Osteoblast (primary cell): ENCODE results near the gene LEMD3. TPM values are rescaled to one million over a fixed set of nuclear protein-coding genes. Genes with fewer than 3 reads are reported as not detected.

Experiments used
- DNase-seq: peaks from one replicate; pipeline ENCODE4 v3.0.0; 2011; ENCODE audit warnings: low spot score, mixed read lengths; ENCODE audit not compliant: insufficient read length; ENCODE audit errors: missing footprints
- H2AFZ ChIP-seq: 2 replicates; pipeline ENCODE4 v1.6.0; 2011; ENCODE audit warnings: mild to moderate bottlenecking, low read length
- H3K27ac ChIP-seq: 2 replicates; pipeline ENCODE4 v1.5.1; 2011; ENCODE audit warnings: mild to moderate bottlenecking, low read depth, low read length, moderate library complexity
- H3K27me3 ChIP-seq: 2 replicates; pipeline ENCODE4 v1.6.0; 2012; ENCODE audit warnings: mild to moderate bottlenecking, control low read depth, inconsistent platforms, low read length, moderate library complexity; ENCODE audit not compliant: insufficient read depth
- H3K36me3 ChIP-seq: 2 replicates; pipeline ENCODE4 v1.5.1; 2011; ENCODE audit warnings: mild to moderate bottlenecking, low read length, control low read depth, moderate library complexity; ENCODE audit not compliant: insufficient read depth
- H3K4me1 ChIP-seq: 2 replicates; pipeline ENCODE4 v1.5.1; 2011; ENCODE audit warnings: mild to moderate bottlenecking, low read length, control low read depth, moderate library complexity; ENCODE audit not compliant: insufficient read depth
- H3K4me2 ChIP-seq: 2 replicates; pipeline ENCODE4 v1.6.0; 2011; ENCODE audit warnings: mild to moderate bottlenecking, low read length; ENCODE audit not compliant: insufficient read depth
- H3K4me3 ChIP-seq: fragments of 200-600 bp; sonication (generic); 3 replicates; pipeline ENCODE4 v1.5.1; 2012; ENCODE audit warnings: mild to moderate bottlenecking, low read length, inconsistent platforms; ENCODE audit not compliant: insufficient read depth
- H3K79me2 ChIP-seq: 2 replicates; pipeline ENCODE4 v1.6.0; 2012; ENCODE audit warnings: mild to moderate bottlenecking, low read length, control low read depth, inconsistent platforms; ENCODE audit not compliant: insufficient read depth
- H3K9me3 ChIP-seq: 2 replicates; pipeline ENCODE4 v1.5.1; 2011; ENCODE audit warnings: low read depth, low read length, control low read depth
- H4K20me1 ChIP-seq: 2 replicates; pipeline ENCODE4 v1.6.0; 2012; ENCODE audit warnings: mild to moderate bottlenecking, low read length, control low read depth; ENCODE audit not compliant: insufficient read depth
- CTCF ChIP-seq: IDR thresholded peaks from 2 replicates; pipeline ENCODE4 v1.5.1; 2011; ENCODE audit warnings: mild to moderate bottlenecking, low read depth, low read length, moderate library complexity; ENCODE audit errors: extremely low read depth
- total RNA-seq: library from RNA; depleted of rRNA; stranded (reverse); fragments of >200 nt; gene quantifications from 2 replicates; pipeline ENCODE4 v1.2.3, GENCODE V29; 2012

The LEMD3 gene
- total RNA-seq, 1 donor = 27.5 TPM

- Histone ChIP-seq H3K36me3 (no peaks in the 10 kb centered on the region), H3K27ac (no peak overlapping the region), H3K9me3 (no peaks in the 10 kb centered on the region), H4K20me1 (no peaks in the 10 kb centered on the region), H3K79me2 (no peaks in the 10 kb centered on the region), H2AFZ (no peak overlapping the region), H3K4me2 (no peak overlapping the region), H3K27me3 (no peaks in the 10 kb centered on the region), H3K4me1 (no peaks in the 10 kb centered on the region), H3K4me3 (no peak overlapping the region)
- no peak for TF ChIP-seq CTCF
- no peak for DNase-seq
Measured at GRCh38 chr12:65252515-65252914, 83.1 kb downstream of the LEMD3 start.

GRCh38 chr12:65257986-65258385 lies 88.6 kb downstream of the LEMD3 start:
- no peaks in the 10 kb centered on the region for H3K79me2 ChIP-seq
- H3K4me1 ChIP-seq = no peaks in the 10 kb centered on the region
- H3K36me3 ChIP-seq = no peaks in the 10 kb centered on the region
- H3K27me3 ChIP-seq = no peaks in the 10 kb centered on the region
- no peak for TF ChIP-seq CTCF
- no peak overlapping the region for H3K27ac ChIP-seq
- H2AFZ ChIP-seq = no peak overlapping the region
- H3K4me2 ChIP-seq = no peak overlapping the region
- no peak overlapping the region for H3K4me3 ChIP-seq
- H3K9me3 ChIP-seq = no peaks in the 10 kb centered on the region
- DNase-seq = no peak
- H4K20me1 ChIP-seq = no peaks in the 10 kb centered on the region

- DNase-seq = no peak
- Histone ChIP-seq H3K4me2 (no peak overlapping the region), H3K27ac (no peak overlapping the region), H3K9me3 (no peaks in the 10 kb centered on the region), H3K4me3 (no peak overlapping the region), H4K20me1 (no peaks in the 10 kb centered on the region), H2AFZ (no peak overlapping the region), H3K79me2 (no peaks in the 10 kb centered on the region), H3K27me3 (no peaks in the 10 kb centered on the region), H3K36me3 (no peaks in the 10 kb centered on the region), H3K4me1 (no peaks in the 10 kb centered on the region)
- no peak for TF ChIP-seq CTCF
Measured at GRCh38 chr12:65259501-65259900, 90.1 kb downstream of the LEMD3 start.

GRCh38 chr12:65263777-65264176 lies 94.4 kb downstream of the LEMD3 start:
- H3K79me2 ChIP-seq = no peaks in the 10 kb centered on the region
- H3K4me1 ChIP-seq = no peaks in the 10 kb centered on the region
- no peak overlapping the region for H3K4me3 ChIP-seq
- no peak for DNase-seq
- H2AFZ ChIP-seq = no peak overlapping the region
- H3K36me3 ChIP-seq = no peaks in the 10 kb centered on the region
- H3K27me3 ChIP-seq = no peaks in the 10 kb centered on the region
- no peak overlapping the region for H3K4me2 ChIP-seq
- no peak overlapping the region for H3K27ac ChIP-seq
- no peak for TF ChIP-seq CTCF
- H3K9me3 ChIP-seq = no peaks in the 10 kb centered on the region
- H4K20me1 ChIP-seq = no peaks in the 10 kb centered on the region
